ENCODE measurements around the gene TMCC1.

TMCC1 gene

DNA sequence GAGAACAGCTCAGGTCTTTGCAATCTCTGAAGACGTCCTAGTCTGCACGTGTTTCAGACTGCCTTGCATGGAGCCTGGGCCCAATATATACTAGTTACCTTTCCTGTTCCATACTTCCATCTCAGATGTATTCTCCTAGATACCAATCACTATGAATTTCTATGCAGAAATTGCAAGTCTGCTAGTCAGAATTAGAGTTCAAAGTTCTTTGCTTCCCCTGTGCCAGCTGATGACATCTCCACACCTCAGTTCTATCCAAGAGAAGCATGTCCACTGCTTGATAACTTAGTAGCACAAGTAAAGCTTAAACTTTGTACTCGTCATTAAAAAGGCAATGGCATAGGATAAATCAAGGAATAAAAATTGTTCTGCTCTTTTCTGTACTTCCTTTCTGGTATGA is 153.4 kb downstream of the TMCC1 start:
- Histone ChIP-seq H3K4me1 (ENCODE audit: insufficient read depth, low read length) (peaks cover 3% of the 10 kb centered on the region), H3K9me3 (ENCODE audit: low read length) (no peaks in the 10 kb centered on the region), H3K36me3 (ENCODE audit: insufficient read depth, low read length) (no peaks in the 10 kb centered on the region), H3K27ac (ENCODE audit: low read depth, low read length) (no peak overlapping the region), H3K4me3 (ENCODE audit: low read depth in 1 of 2, low read length in 2 of 2) (no peak overlapping the region), H3K27me3 (ENCODE audit: control insufficient read depth in 1 of 2, insufficient read depth in 2 of 2, low read length in 2 of 2) (no peaks in the 10 kb centered on the region), H3K9ac (ENCODE audit: low read length) (no peak overlapping the region)

DNA sequence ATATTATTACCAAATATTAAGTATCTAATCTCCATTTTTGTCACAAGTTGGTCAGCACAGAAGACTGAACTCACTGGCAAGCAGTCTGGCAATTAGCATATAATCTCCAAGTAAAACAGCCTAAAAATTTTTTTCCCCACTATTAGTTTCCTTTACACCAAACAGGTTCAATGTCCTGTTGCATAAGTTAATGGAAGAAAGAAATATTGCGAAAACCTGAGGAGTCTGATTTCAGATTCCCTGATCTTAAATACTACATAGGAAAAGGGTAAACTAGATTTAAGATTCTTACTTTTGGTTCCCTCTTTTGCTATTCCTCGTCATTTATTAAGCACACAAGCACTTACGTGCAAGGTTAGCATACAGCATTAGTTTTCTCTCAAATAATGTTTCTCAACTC is 153.9 kb downstream of the TMCC1 start:
- Histone ChIP-seq H3K27me3 (ENCODE audit: control insufficient read depth in 1 of 2, insufficient read depth in 2 of 2, low read length in 2 of 2) (no peaks in the 10 kb centered on the region), H3K4me1 (ENCODE audit: insufficient read depth, low read length) (no peaks in the 10 kb centered on the region), H3K36me3 (ENCODE audit: insufficient read depth, low read length) (no peaks in the 10 kb centered on the region), H3K9me3 (ENCODE audit: low read length) (no peaks in the 10 kb centered on the region), H3K27ac (ENCODE audit: low read depth, low read length) (no peak overlapping the region), H3K4me3 (ENCODE audit: low read depth in 1 of 2, low read length in 2 of 2) (no peak overlapping the region), H3K9ac (ENCODE audit: low read length) (no peak overlapping the region)

DNA sequence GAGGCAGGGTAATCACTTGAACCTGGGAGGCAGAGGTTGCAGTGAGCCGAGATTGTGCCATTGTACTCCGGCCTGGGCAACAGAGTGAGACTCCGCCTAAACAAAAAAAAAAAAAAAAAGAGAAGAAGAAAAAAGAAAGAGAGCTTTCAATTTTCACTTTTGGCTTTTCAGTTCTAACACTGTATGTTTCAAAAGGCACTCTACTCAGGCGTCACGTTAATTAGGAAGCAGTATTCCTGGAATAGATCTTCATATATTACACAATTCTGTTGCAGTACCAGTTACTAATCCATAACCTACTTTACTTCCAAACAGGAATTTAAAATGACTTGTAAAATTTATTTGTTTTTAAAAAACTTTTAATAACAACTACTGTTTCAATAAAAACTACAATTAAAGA is 155.3 kb downstream of the TMCC1 start:
- no peaks in the 10 kb centered on the region for H3K4me1 ChIP-seq (ENCODE audit: insufficient read depth, low read length)
- no peaks in the 10 kb centered on the region for H3K9me3 ChIP-seq (ENCODE audit: low read length)
- no peak overlapping the region for H3K27ac ChIP-seq (ENCODE audit: low read depth, low read length)
- no peak overlapping the region for H3K9ac ChIP-seq (ENCODE audit: low read length)
- H3K27me3 ChIP-seq (ENCODE audit: control insufficient read depth in 1 of 2, insufficient read depth in 2 of 2, low read length in 2 of 2) = no peaks in the 10 kb centered on the region
- no peak overlapping the region for H3K4me3 ChIP-seq (ENCODE audit: low read depth in 1 of 2, low read length in 2 of 2)
- H3K36me3 ChIP-seq (ENCODE audit: insufficient read depth, low read length) = no peaks in the 10 kb centered on the region

DNA sequence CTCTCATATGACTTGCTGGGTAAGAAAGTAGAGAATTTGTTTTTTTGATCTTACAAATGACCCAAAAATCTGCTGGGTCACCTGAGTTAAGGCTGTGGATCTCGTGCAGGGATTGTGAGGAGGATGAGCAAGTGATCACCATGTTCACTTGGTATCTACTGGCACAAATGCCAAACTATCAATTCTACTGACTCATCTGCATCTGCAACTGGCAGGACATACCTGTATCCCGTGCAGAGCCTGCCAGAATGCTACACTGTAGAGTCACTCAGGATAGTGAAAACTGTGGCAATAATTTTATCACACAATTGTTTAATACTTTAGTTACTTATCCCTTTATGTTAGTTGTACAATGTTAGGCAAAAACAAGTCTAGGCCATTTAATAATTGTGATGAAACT is 157.4 kb downstream of the TMCC1 start:
- Histone ChIP-seq H3K36me3 (ENCODE audit: insufficient read depth, low read length) (no peaks in the 10 kb centered on the region), H3K27ac (ENCODE audit: low read depth, low read length) (no peak overlapping the region), H3K4me3 (ENCODE audit: low read depth in 1 of 2, low read length in 2 of 2) (no peak overlapping the region), H3K4me1 (ENCODE audit: insufficient read depth, low read length) (no peaks in the 10 kb centered on the region), H3K9ac (ENCODE audit: low read length) (no peak overlapping the region), H3K27me3 (ENCODE audit: control insufficient read depth in 1 of 2, insufficient read depth in 2 of 2, low read length in 2 of 2) (no peaks in the 10 kb centered on the region), H3K9me3 (ENCODE audit: low read length) (no peaks in the 10 kb centered on the region)

DNA sequence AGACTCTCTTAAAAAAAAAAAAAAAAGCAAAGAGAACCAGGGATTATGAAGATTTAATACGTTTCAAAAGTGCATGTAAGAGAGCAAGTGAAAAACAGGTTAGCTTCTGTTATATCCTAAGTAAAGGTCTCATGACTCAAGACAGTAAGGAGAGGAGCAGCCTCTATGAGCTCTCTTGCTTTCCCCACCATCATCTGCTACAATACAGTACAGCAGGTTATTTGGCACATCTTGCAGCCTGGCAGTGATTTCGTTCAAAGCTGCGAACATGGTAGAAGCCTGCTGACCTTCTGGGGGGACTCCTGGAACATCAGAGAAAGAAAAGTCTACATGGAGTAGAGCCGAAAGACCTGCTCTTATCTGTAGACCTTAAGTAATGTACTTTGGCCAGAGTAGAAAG is 157.9 kb downstream of the TMCC1 start:
- H3K9ac ChIP-seq (ENCODE audit: low read length) = no peak overlapping the region
- no peaks in the 10 kb centered on the region for H3K9me3 ChIP-seq (ENCODE audit: low read length)
- H3K36me3 ChIP-seq (ENCODE audit: insufficient read depth, low read length) = no peaks in the 10 kb centered on the region
- H3K4me1 ChIP-seq (ENCODE audit: insufficient read depth, low read length) = no peaks in the 10 kb centered on the region
- no peak overlapping the region for H3K27ac ChIP-seq (ENCODE audit: low read depth, low read length)
- no peaks in the 10 kb centered on the region for H3K27me3 ChIP-seq (ENCODE audit: control insufficient read depth in 1 of 2, insufficient read depth in 2 of 2, low read length in 2 of 2)
- no peak overlapping the region for H3K4me3 ChIP-seq (ENCODE audit: low read depth in 1 of 2, low read length in 2 of 2)

- H3K9me3 ChIP-seq (ENCODE audit: low read length) = no peaks in the 10 kb centered on the region
Observed at GRCh38 chr3:129734449-129734848, 159.1 kb downstream of the TMCC1 start.

DNA sequence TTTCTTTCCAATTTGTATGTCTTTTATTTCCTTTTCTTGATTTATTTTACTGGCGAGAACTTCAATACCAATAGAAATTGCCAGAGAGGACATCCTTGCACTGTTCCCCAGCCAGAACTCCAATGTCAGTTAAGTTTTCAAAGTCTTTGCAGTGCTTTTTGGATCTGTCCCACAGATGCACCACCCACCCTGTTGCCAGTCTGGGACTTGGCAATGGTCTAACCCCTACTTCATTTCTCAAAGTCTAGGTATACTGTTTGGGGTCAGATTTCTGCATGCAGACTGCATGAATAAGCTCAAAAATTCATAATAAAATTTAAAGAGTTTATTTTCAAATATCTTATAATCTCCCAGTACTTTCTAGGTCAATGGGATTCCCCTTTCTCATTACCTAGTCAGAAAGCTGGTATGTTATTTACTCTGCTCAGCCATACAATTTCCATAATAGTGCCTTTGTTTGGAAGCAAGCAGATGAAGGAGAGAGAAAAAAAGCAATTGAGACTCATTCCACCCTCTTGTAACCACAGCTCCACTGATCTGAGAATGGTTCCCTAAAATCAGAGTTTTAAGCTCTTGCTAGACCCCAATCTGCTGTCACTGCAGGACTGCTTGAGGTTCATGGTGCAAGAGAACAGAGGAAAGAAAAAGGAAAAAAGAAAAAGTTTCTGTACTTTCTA is 161.2 kb downstream of the TMCC1 start:
- H3K9ac ChIP-seq (ENCODE audit: low read length) = no peak overlapping the region
- H3K27ac ChIP-seq (ENCODE audit: low read depth, low read length) = no peak overlapping the region
- H3K4me1 ChIP-seq (ENCODE audit: insufficient read depth, low read length) = peaks cover 11% of the 10 kb centered on the region

More at GRCh38 chr3:129734449-129734848, 159.1 kb downstream of the TMCC1 start:
- Histone ChIP-seq H3K36me3 (ENCODE audit: insufficient read depth, low read length) (no peaks in the 10 kb centered on the region), H3K4me3 (ENCODE audit: low read depth in 1 of 2, low read length in 2 of 2) (no peak overlapping the region), H3K27me3 (ENCODE audit: control insufficient read depth in 1 of 2, insufficient read depth in 2 of 2, low read length in 2 of 2) (no peaks in the 10 kb centered on the region), H3K4me1 (ENCODE audit: insufficient read depth, low read length) (no peaks in the 10 kb centered on the region), H3K9ac (ENCODE audit: low read length) (no peak overlapping the region), H3K27ac (ENCODE audit: low read depth, low read length) (no peak overlapping the region)

DNA sequence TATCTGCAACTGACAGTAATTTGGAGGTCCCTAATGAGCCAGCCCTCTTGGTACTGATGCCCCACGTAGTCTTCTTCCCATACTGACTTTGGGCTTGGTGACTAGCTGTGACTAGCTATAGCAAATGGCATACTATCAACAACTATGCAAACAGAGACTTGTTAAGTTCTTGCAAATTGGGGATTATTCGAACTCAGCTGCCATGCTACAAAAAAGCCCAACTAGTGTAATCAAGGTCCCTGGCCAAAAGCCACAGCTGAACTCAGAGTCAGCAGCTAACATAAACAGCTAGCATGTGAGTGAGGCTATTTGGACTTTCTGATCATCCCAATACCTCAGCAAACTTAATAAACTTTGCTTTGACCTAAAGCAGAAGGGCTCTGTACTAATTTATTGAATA is 165.8 kb downstream of the TMCC1 start:
- Histone ChIP-seq H3K27ac (ENCODE audit: low read depth, low read length) (peak overlapping the region; percentile 14), H3K36me3 (ENCODE audit: insufficient read depth, low read length) (no peaks in the 10 kb centered on the region), H3K4me3 (ENCODE audit: low read depth in 1 of 2, low read length in 2 of 2) (no peak overlapping the region), H3K27me3 (ENCODE audit: control insufficient read depth in 1 of 2, insufficient read depth in 2 of 2, low read length in 2 of 2) (no peaks in the 10 kb centered on the region), H3K4me1 (ENCODE audit: insufficient read depth, low read length) (peaks cover 25% of the 10 kb centered on the region), H3K9me3 (ENCODE audit: low read length) (no peaks in the 10 kb centered on the region), H3K9ac (ENCODE audit: low read length) (no peak overlapping the region)

More for the DNA sequence above, 161.2 kb downstream of the TMCC1 start:
- H3K36me3 ChIP-seq (ENCODE audit: insufficient read depth, low read length) = no peaks in the 10 kb centered on the region
- H3K9me3 ChIP-seq (ENCODE audit: low read length) = no peaks in the 10 kb centered on the region
- no peaks in the 10 kb centered on the region for H3K27me3 ChIP-seq (ENCODE audit: control insufficient read depth in 1 of 2, insufficient read depth in 2 of 2, low read length in 2 of 2)
- no peak overlapping the region for H3K4me3 ChIP-seq (ENCODE audit: low read depth in 1 of 2, low read length in 2 of 2)

DNA sequence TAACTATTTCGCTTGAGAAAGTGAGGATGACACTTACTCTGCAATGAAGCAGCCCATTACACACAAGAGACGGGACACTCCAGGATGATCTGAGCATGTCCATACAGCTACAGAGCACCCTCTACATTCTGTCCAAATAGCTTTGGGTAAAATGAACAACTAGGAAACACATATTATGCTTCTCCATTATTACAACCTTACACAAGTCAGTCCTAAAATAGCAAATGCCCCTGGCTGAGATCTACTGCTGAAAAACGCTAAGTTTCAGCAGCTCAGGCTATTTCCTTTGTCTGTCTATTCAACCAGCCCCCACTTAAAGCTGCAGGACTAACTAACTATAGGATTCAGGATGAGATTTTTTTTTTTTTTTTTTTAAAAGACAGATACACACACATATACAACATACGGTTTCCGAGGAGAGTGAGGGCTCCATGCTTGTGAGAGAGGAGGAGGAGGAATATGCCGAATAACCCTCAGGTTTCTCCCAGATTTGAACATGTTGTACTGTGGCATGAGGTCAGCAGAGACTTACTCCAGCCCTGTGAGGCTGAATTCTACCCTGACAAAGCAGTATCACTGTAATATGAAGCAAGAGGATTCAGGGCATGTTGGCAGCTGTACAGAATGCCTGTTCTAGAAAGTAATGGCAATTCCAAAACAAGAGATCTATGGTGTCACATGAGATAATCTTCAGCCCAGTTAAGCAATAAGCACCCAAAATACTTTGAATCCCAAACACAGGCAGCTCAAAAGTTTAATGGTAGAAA is 169.8 kb downstream of the TMCC1 start:
- Histone ChIP-seq H3K9ac (ENCODE audit: low read length) (no peak overlapping the region), H3K27me3 (ENCODE audit: control insufficient read depth in 1 of 2, insufficient read depth in 2 of 2, low read length in 2 of 2) (no peaks in the 10 kb centered on the region), H3K9me3 (ENCODE audit: low read length) (no peaks in the 10 kb centered on the region), H3K4me1 (ENCODE audit: insufficient read depth, low read length) (peaks cover 25% of the 10 kb centered on the region), H3K27ac (ENCODE audit: low read depth, low read length) (peak overlapping the region; percentile 10), H3K36me3 (ENCODE audit: insufficient read depth, low read length) (no peaks in the 10 kb centered on the region), H3K4me3 (ENCODE audit: low read depth in 1 of 2, low read length in 2 of 2) (no peak overlapping the region)

- Histone ChIP-seq H3K9me3 (ENCODE audit: low read length) (no peaks in the 10 kb centered on the region), H3K36me3 (ENCODE audit: insufficient read depth, low read length) (no peaks in the 10 kb centered on the region), H3K4me1 (ENCODE audit: insufficient read depth, low read length) (peaks cover 14% of the 10 kb centered on the region), H3K27ac (ENCODE audit: low read depth, low read length) (no peak overlapping the region), H3K27me3 (ENCODE audit: control insufficient read depth in 1 of 2, insufficient read depth in 2 of 2, low read length in 2 of 2) (no peaks in the 10 kb centered on the region), H3K9ac (ENCODE audit: low read length) (no peak overlapping the region), H3K4me3 (ENCODE audit: low read depth in 1 of 2, low read length in 2 of 2) (no peak overlapping the region)
Observed at GRCh38 chr3:129722527-129722926, 171.0 kb downstream of the TMCC1 start.

DNA sequence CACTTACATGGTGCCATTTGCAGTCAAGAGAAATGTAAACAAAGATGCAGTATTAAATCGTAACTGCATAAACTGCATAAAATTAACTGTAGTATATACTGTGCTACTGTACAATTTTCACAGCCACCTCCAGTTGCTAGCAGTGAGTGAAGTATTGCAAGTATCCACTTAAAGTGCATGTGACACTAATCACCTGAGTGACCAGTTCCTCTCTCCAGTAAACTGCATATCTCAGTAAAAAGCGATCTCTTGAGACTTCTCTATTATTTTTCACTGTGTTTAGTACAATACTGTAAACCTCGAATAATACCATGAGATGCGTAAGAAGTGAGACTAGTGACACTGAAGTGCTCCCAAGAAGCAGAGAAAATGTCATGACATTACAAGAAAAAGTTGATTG is 175.3 kb downstream of the TMCC1 start:
- H3K9me3 ChIP-seq (ENCODE audit: low read length) = no peaks in the 10 kb centered on the region

DNA sequence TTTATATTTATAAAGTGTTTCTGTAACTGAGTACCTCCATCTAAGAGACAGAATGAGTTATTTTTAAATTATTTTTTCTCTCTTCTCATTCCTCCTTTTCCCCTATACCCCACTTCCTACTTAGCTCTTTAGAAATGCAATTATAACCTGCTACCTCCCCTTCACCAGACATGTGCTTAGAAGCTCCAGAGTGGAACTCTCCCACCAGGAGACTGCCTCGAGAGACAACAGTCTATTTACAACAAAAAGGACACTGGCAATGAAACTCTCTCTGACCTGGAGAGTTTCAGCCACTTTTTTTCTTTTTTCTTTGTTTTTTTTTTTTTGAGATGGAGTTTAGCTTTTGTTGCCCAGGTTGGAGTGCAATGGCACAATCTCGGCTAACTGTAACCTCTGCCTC is 177.7 kb downstream of the TMCC1 start:
- H3K4me1 ChIP-seq (ENCODE audit: insufficient read depth, low read length) = no peaks in the 10 kb centered on the region
- no peak overlapping the region for H3K9ac ChIP-seq (ENCODE audit: low read length)
- no peak overlapping the region for H3K4me3 ChIP-seq (ENCODE audit: low read depth in 1 of 2, low read length in 2 of 2)
- no peaks in the 10 kb centered on the region for H3K36me3 ChIP-seq (ENCODE audit: insufficient read depth, low read length)
- no peaks in the 10 kb centered on the region for H3K9me3 ChIP-seq (ENCODE audit: low read length)
- no peak overlapping the region for H3K27ac ChIP-seq (ENCODE audit: low read depth, low read length)
- no peaks in the 10 kb centered on the region for H3K27me3 ChIP-seq (ENCODE audit: control insufficient read depth in 1 of 2, insufficient read depth in 2 of 2, low read length in 2 of 2)

More for the DNA sequence above, 175.3 kb downstream of the TMCC1 start:
- H3K9ac ChIP-seq (ENCODE audit: low read length) = no peak overlapping the region
- no peak overlapping the region for H3K27ac ChIP-seq (ENCODE audit: low read depth, low read length)
- no peak overlapping the region for H3K4me3 ChIP-seq (ENCODE audit: low read depth in 1 of 2, low read length in 2 of 2)
- no peaks in the 10 kb centered on the region for H3K4me1 ChIP-seq (ENCODE audit: insufficient read depth, low read length)
- H3K36me3 ChIP-seq (ENCODE audit: insufficient read depth, low read length) = no peaks in the 10 kb centered on the region
- no peaks in the 10 kb centered on the region for H3K27me3 ChIP-seq (ENCODE audit: control insufficient read depth in 1 of 2, insufficient read depth in 2 of 2, low read length in 2 of 2)
